ENCODE measurements around the gene IL34. TPM values are rescaled to one million over a fixed set of nuclear protein-coding genes. Genes with fewer than 3 reads are reported as not detected.

The IL34 gene
- total and polyA plus RNA-seq, 9 donors, result 0.88 to 4.0 (median 1.8) TPM

- peaks cover 6% of the 10 kb centered on the region for H3K4me1 ChIP-seq (ENCODE audit: insufficient read depth)
- H3K27ac ChIP-seq, result no peak overlapping the region
- TF ChIP-seq POLR2A (IDR thresholded peaks at IDR 0.05) (no peak), EP300 (IDR thresholded peaks at IDR 0.05) (no peak)
- TF ChIP-seq, protein P1, sequence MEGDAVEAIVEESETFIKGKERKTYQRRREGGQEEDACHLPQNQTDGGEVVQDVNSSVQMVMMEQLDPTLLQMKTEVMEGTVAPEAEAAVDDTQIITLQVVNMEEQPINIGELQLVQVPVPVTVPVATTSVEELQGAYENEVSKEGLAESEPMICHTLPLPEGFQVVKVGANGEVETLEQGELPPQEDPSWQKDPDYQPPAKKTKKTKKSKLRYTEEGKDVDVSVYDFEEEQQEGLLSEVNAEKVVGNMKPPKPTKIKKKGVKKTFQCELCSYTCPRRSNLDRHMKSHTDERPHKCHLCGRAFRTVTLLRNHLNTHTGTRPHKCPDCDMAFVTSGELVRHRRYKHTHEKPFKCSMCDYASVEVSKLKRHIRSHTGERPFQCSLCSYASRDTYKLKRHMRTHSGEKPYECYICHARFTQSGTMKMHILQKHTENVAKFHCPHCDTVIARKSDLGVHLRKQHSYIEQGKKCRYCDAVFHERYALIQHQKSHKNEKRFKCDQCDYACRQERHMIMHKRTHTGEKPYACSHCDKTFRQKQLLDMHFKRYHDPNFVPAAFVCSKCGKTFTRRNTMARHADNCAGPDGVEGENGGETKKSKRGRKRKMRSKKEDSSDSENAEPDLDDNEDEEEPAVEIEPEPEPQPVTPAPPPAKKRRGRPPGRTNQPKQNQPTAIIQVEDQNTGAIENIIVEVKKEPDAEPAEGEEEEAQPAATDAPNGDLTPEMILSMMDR (IDR thresholded peaks at IDR 0.05), result no peak
These were observed 5.2 kb downstream of the IL34 start for GRCh38 chr16:70651524-70651923.

DNA sequence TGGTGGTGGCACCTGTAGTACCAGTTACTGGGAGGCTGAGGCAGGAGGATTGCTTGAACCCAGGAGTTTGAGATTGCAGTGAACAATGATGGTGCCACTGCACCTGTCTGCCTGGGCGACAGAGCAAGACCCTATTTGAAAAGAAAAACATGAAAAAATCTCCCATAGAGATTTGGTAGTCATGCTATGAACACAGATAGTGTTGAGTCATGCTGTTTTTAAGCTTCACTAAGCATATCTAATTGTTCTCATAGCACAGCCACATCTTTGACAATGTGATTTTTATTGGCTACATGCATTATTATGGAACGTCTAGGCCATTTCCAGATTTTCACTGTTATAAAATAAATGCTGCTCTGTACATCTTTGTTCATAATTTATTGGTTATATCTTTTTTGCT, 6.0 kb downstream of the IL34 start:
- H3K9me3 ChIP-seq, result no peaks in the 10 kb centered on the region
- intact Hi-C loops (cut with DNase I), result loop anchor here in 2 of 4 donors (5.0 to 10.0 kb wide), 3 partner anchors 120 to 288 kb away; no protein-coding TSS in a partner anchor
- no peaks in the 10 kb centered on the region for H3K27me3 ChIP-seq
- no peaks in the 10 kb centered on the region for H3K4me1 ChIP-seq (ENCODE audit: insufficient read depth)
- H3K36me3 ChIP-seq, result no peaks in the 10 kb centered on the region
- H3K27ac ChIP-seq, result no peak overlapping the region
- TF ChIP-seq, protein P1 (IDR thresholded peaks at IDR 0.05), result no peak
- TF ChIP-seq EP300 (IDR thresholded peaks at IDR 0.05), result no peak
- no peak for TF ChIP-seq POLR2A (IDR thresholded peaks at IDR 0.05)
- no peak for DNase-seq
- WGBS, 3 donors, result 66 to 77% (median 73%) methylated on average over 2 of the region's 2 CpGs
- H3K4me3 ChIP-seq, result no peak overlapping the region

More at GRCh38 chr16:70651524-70651923, 5.2 kb downstream of the IL34 start:
- intact Hi-C loops (cut with DNase I), result loop anchor here in 2 of 4 donors (5.0 to 10.0 kb wide), 3 partner anchors 119 to 287 kb away; no protein-coding TSS in a partner anchor
- WGBS, 3 donors, result 90 to 94% (median 92%) methylated on average over 3 of the region's 3 CpGs
- Histone ChIP-seq H3K27me3 (no peaks in the 10 kb centered on the region), H3K9me3 (no peaks in the 10 kb centered on the region), H3K4me3 (no peak overlapping the region), H3K36me3 (no peaks in the 10 kb centered on the region)
- no peak for DNase-seq

DNA sequence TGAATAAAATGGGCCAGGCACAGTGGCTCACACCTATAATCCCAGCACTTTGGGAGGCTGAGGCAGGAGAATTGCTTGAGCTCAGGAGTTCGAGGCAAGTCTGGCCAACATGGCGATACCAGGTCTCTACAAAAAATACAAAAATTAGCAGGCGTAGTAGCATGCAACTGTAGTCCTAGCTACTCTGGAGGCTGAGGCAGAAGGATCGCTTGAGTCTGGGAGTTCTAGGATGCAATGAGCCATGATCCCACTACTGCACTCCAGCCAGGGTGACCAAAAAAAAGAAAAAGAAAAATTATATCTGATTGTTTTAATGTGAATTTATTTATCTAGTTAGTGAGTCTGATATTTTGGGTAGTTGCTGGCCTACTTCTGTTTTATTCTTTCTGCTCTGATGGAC, 7.0 kb downstream of the IL34 start:
- Histone ChIP-seq H3K4me3 (no peak overlapping the region), H3K4me1 (ENCODE audit: insufficient read depth) (no peaks in the 10 kb centered on the region), H3K36me3 (no peaks in the 10 kb centered on the region), H3K27ac (no peak overlapping the region), H3K27me3 (no peaks in the 10 kb centered on the region), H3K9me3 (no peaks in the 10 kb centered on the region)
- intact Hi-C loops (cut with DNase I), result loop anchor here in 2 of 4 donors (5.0 to 10.0 kb wide), 3 partner anchors 121 to 289 kb away; no protein-coding TSS in a partner anchor
- 85 to 90% (median 90%) methylated on average over 4 of the region's 4 CpGs for WGBS, 3 donors
- DNase-seq, result peak in 1 of 5 donors; percentile 8
- TF ChIP-seq EP300 (IDR thresholded peaks at IDR 0.05) (no peak), POLR2A (IDR thresholded peaks at IDR 0.05) (no peak)
- TF ChIP-seq, protein P1 (IDR thresholded peaks at IDR 0.05), result no peak

- no peaks in the 10 kb centered on the region for H3K9me3 ChIP-seq
- H3K27me3 ChIP-seq, result no peaks in the 10 kb centered on the region
- H3K4me3 ChIP-seq, result peak overlapping the region; percentile 13
- intact Hi-C loops (cut with DNase I), result loop anchor here in 2 of 4 donors (5.0 to 10.0 kb wide), 3 partner anchors 122 to 289 kb away; no protein-coding TSS in a partner anchor
- no peak overlapping the region for H3K27ac ChIP-seq
- no peaks in the 10 kb centered on the region for H3K36me3 ChIP-seq
- DNase-seq, result peak; percentile 70 to 89 (median 86)
- 36 to 37% (median 37%) methylated on average over 35 of the region's 35 CpGs for WGBS, 3 donors
- no peaks in the 10 kb centered on the region for H3K4me1 ChIP-seq (ENCODE audit: insufficient read depth)
- TF ChIP-seq, protein P1 (IDR thresholded peaks at IDR 0.05), result peak; percentile 76 to 93 (median 89)
- no peak for TF ChIP-seq EP300 (IDR thresholded peaks at IDR 0.05)
These were observed 7.7 kb downstream of the IL34 start for GRCh38 chr16:70653809-70654771.
